RWPE2 (cell line): ENCODE data around the gene PPP1R1C.
"Not testable (repeated sequence)": the region's sequence is repeated elsewhere in the genome, so short reads cannot be mapped to it uniquely, and the experiment has no call there.

ENCODE experiments used
- ATAC-seq: fragments of 200-7000 bp; cut with Tn5 transposase; 3 replicates; pipeline ENCODE4 v1.9.1; 2021; ENCODE audit warnings: low read depth
- DNase-seq: peaks from one replicate; pipeline ENCODE4 v3.0.0-alpha.2; 2020; ENCODE audit warnings: low spot score
- H3K27ac ChIP-seq: fragments of 450-650 bp; 2 replicates; pipeline ENCODE4 v1.5.1; 2017; ENCODE audit warnings: mild to moderate bottlenecking; ENCODE audit not compliant: poor library complexity, severe bottlenecking
- H3K27me3 ChIP-seq: fragments of 250-450 bp; sonication (Bioruptor Pico); 2 replicates; pipeline ENCODE4 v1.5.1; 2021; ENCODE audit warnings: mild to moderate bottlenecking, moderate library complexity; ENCODE audit not compliant: insufficient read depth, poor library complexity, severe bottlenecking
- H3K36me3 ChIP-seq: fragments of 250-450 bp; sonication (Bioruptor Pico); 2 replicates; pipeline ENCODE4 v1.5.1; 2020; ENCODE audit warnings: low read depth, mild to moderate bottlenecking, moderate library complexity
- H3K4me1 ChIP-seq: fragments of 250-450 bp; sonication (Bioruptor Pico); 2 replicates; pipeline ENCODE4 v1.5.1; 2021; ENCODE audit warnings: mild to moderate bottlenecking, moderate library complexity; ENCODE audit not compliant: insufficient read depth, poor library complexity, severe bottlenecking
- H3K4me3 ChIP-seq: fragments of 250-450 bp; sonication (Bioruptor Pico); 2 replicates; pipeline ENCODE4 v1.5.1; 2021; ENCODE audit warnings: mild to moderate bottlenecking, moderate library complexity; ENCODE audit not compliant: severe bottlenecking
- H3K9me3 ChIP-seq: fragments of 250-450 bp; sonication (Bioruptor Pico); 2 replicates; pipeline ENCODE4 v1.5.1; 2021; ENCODE audit warnings: mild to moderate bottlenecking, moderate library complexity; ENCODE audit not compliant: severe bottlenecking
- CTCF ChIP-seq: fragments of 450-650 bp; IDR thresholded peaks from one replicate; pipeline ENCODE4 v1.5.1; 2017; ENCODE audit warnings: mild to moderate bottlenecking, moderate library complexity; ENCODE audit not compliant: poor library complexity, severe bottlenecking

PPP1R1C gene

DNA sequence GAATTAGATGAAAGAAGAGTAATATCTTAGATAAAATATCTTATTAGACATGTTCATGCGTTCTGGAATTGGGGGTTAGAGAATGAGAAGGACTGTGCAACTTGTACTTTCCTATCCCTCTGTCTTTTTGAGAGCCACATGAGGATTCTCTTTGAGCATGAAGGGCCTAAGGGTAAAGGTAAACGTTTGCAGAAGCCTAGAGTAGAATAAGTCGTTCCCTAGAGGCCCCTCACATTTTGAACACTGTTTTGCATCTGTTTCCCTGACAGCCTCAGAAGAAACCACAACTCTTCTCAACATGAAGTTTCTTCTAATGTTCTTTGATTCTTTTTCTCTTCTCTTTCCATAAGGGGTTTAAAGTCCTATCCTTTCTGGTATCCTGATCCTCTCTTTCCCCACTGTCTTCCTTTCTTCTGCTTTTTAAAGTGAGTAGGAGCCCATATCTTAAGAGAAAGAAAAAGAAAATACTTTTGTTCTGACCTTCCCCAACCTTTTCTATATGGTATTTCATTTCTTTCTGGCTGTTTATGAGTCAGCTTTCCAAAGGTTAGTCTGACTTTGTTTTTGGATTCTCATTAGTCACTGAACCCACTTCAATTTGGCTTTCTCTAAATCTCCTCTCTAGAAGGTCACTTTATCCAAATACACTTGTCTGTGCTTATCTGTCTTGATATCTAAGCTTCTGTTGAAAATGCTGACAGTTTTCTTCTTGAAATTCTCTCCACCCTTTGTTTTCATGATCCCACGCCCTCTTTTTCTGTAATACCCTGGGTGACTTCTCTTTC lies 34.8 kb downstream of the PPP1R1C start:
- no peak overlapping the region for H3K27ac ChIP-seq
- H3K27me3 ChIP-seq, result no peaks in the 10 kb centered on the region
- H3K9me3 ChIP-seq, result peaks cover 2% of the 10 kb centered on the region
- peaks cover 6% of the 10 kb centered on the region for H3K4me1 ChIP-seq
- no peak for DNase-seq
- no peaks in the 10 kb centered on the region for H3K36me3 ChIP-seq
- no peak for ATAC-seq
- TF ChIP-seq CTCF, result no peak
- no peak overlapping the region for H3K4me3 ChIP-seq

DNA sequence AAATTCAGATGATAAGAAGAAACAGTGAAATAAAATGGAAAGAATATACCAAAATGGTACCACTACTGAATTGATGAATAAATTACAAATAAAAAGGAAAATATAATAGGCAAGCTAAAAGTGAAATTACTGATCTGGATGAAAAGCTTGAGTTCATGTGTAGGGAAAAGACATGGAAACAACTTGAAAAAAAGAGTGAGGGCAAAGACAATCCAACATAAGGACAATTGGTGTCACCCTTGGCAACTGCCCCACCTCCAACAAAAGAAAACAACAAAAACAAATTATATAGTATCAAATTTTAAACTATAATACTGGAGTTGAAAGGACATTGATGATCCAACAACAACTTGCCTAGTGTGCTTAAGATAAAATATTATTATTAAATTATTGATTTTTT lies 37.6 kb downstream of the PPP1R1C start:
- no peak for DNase-seq
- ATAC-seq, result no peak
- no peak overlapping the region for H3K4me3 ChIP-seq

DNA sequence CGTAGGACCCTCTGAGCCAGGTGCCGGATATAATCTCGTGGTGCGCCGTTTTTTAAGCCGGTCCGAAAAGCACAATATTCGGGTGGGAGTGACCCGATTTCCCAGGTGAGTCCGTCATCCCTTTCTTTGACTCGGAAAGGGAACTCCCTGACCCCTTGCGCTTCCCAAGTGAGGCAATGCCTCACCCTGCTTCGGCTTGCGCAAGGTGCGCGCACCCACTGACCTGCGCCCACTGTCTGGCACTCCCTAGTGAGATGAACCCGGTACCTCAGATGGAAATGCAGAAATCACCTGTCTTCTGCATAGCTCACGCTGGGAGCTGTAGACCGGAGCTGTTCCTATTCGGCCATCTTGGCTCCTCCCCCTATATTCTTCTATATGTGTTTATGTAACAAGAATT lies 45.2 kb downstream of the PPP1R1C start:
- DNase-seq, H3K36me3 ChIP-seq, H3K4me1 ChIP-seq, H3K27me3 ChIP-seq, H3K9me3 ChIP-seq, ATAC-seq: not testable (repeated sequence)
- Histone ChIP-seq H3K27ac (peak overlapping the region; percentile 11), H3K4me3 (peak overlapping the region; percentile 28)

More for the DNA sequence above, 37.6 kb downstream of the PPP1R1C start:
- Histone ChIP-seq H3K4me1 (no peaks in the 10 kb centered on the region), H3K9me3 (peaks cover 2% of the 10 kb centered on the region), H3K27me3 (no peaks in the 10 kb centered on the region), H3K27ac (no peak overlapping the region), H3K36me3 (no peaks in the 10 kb centered on the region)
- no peak for TF ChIP-seq CTCF

DNA sequence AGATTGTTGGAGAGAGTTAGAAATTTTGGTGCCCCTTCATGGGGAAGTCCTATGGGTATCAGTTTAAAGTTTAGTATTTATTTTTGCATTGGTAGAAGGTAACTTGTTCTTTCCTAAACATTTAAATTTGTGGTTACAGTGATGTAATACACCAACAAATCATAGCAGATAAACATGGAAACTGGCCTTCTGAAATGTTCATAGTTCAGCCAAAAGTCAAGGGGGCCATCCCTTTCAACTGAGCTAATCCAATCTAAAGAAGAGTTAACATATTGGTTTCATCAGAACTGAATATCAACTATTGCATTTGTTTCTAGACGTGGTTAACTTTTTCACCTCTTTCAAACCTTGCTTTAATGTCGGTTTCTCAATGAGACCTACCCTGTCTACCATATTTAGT lies 46.3 kb downstream of the PPP1R1C start:
- no peak for ATAC-seq
- Histone ChIP-seq H3K4me1 (peaks cover 4% of the 10 kb centered on the region), H3K27me3 (no peaks in the 10 kb centered on the region), H3K27ac (no peak overlapping the region), H3K9me3 (no peaks in the 10 kb centered on the region), H3K4me3 (no peak overlapping the region), H3K36me3 (no peaks in the 10 kb centered on the region)
- no peak for TF ChIP-seq CTCF
- DNase-seq, result no peak

- TF ChIP-seq CTCF, result no peak
- no peak for DNase-seq
- Histone ChIP-seq H3K4me3 (no peak overlapping the region), H3K4me1 (peaks cover 9% of the 10 kb centered on the region), H3K36me3 (no peaks in the 10 kb centered on the region), H3K27me3 (no peaks in the 10 kb centered on the region), H3K27ac (no peak overlapping the region), H3K9me3 (no peaks in the 10 kb centered on the region)
- ATAC-seq, result no peak
Measured at GRCh38 chr2:182033449-182033848, 47.8 kb downstream of the PPP1R1C start.
